Measurements from ENCODE around the gene HIP1.
"Not testable (repeated sequence)": the region's sequence is repeated elsewhere in the genome, so short reads cannot be mapped to it uniquely, and the experiment has no call there.

Gene HIP1

GRCh38 chr7:75738975-75739795 is 444 bp upstream of the HIP1 start:
- DNase-seq, result peak; percentile 99

GRCh38 chr7:75737856-75738603 is 711 bp downstream of the HIP1 start:
- no peak for DNase-seq

- no peak for DNase-seq
Observed at GRCh38 chr7:75735581-75736350, 3.0 kb downstream of the HIP1 start.

GRCh38 chr7:75734586-75735458 is 3.9 kb downstream of the HIP1 start:
- DNase-seq, result no peak

- DNase-seq, result no peak
Observed at GRCh38 chr7:75732764-75733630, 5.7 kb downstream of the HIP1 start.

- no peak for DNase-seq
Observed at GRCh38 chr7:75732016-75732521, 6.7 kb downstream of the HIP1 start.

- peak; percentile 5 for DNase-seq
Observed at GRCh38 chr7:75729851-75730274, 8.9 kb downstream of the HIP1 start.

- DNase-seq, result peak; percentile 78
Observed at GRCh38 chr7:75727881-75728593, 10.7 kb downstream of the HIP1 start.

- not testable (repeated sequence) for DNase-seq
Observed at GRCh38 chr7:75727351-75727750, 11.4 kb downstream of the HIP1 start.

- DNase-seq, result no peak
Observed at GRCh38 chr7:75725306-75725705, 13.4 kb downstream of the HIP1 start.

- no peak for DNase-seq
Observed at GRCh38 chr7:75723444-75723843, 15.3 kb downstream of the HIP1 start.

GRCh38 chr7:75722373-75722772 is 16.4 kb downstream of the HIP1 start:
- DNase-seq, result no peak

GRCh38 chr7:75721922-75722321 is 16.8 kb downstream of the HIP1 start:
- not testable (repeated sequence) for DNase-seq

- no peak for DNase-seq
Observed at GRCh38 chr7:75721426-75721825, 17.3 kb downstream of the HIP1 start.

GRCh38 chr7:75719626-75720025 is 19.1 kb downstream of the HIP1 start:
- DNase-seq, result no peak

GRCh38 chr7:75718390-75719031 is 20.2 kb downstream of the HIP1 start:
- DNase-seq, result no peak

GRCh38 chr7:75717746-75718145 is 21.0 kb downstream of the HIP1 start:
- DNase-seq, result not testable (repeated sequence)

- no peak for DNase-seq
Observed at GRCh38 chr7:75716992-75717626, 21.6 kb downstream of the HIP1 start.

GRCh38 chr7:75715864-75716263 is 22.9 kb downstream of the HIP1 start:
- no peak for DNase-seq

Data from CD4-positive, alpha-beta T cell treated with Interleukin-4 for 4 hours (primary cell).